ENCODE results near the gene PTTG1IP2.

PTTG1IP2 gene

GRCh38 chr7:90433221-90433620 is 36.2 kb upstream of the PTTG1IP2 start:
- H3K4me3 Mint-ChIP-seq = no peak overlapping the region

GRCh38 chr7:90445633-90446032 is 23.8 kb upstream of the PTTG1IP2 start:
- no peak overlapping the region for H3K4me3 Mint-ChIP-seq
- H3K4me1 Mint-ChIP-seq = no peaks in the 10 kb centered on the region
- no peaks in the 10 kb centered on the region for H3K36me3 Mint-ChIP-seq (ENCODE audit: low read depth)
- H3K27me3 Mint-ChIP-seq (ENCODE audit: low read depth) = no peaks in the 10 kb centered on the region
- H3K27ac Mint-ChIP-seq = no peak overlapping the region
- TF ChIP-seq CTCF (IDR thresholded peaks at IDR 0.05; ENCODE audit: unreplicated experiment in 3 of 3) = no peak
- H3K9me3 Mint-ChIP-seq = peaks cover 5% of the 10 kb centered on the region

More at GRCh38 chr7:90433221-90433620, 36.2 kb upstream of the PTTG1IP2 start:
- Mint-ChIP-seq H3K4me1 (peaks cover 15% of the 10 kb centered on the region), H3K27me3 (ENCODE audit: low read depth) (no peaks in the 10 kb centered on the region), H3K9me3 (peaks cover 41% of the 10 kb centered on the region), H3K36me3 (ENCODE audit: low read depth) (peaks cover 3% of the 10 kb centered on the region), H3K27ac (no peak overlapping the region)
- TF ChIP-seq CTCF (IDR thresholded peaks at IDR 0.05; ENCODE audit: unreplicated experiment in 3 of 3) = no peak

- Mint-ChIP-seq H3K36me3 (ENCODE audit: low read depth) (no peaks in the 10 kb centered on the region), H3K27ac (no peak overlapping the region), H3K4me3 (no peak overlapping the region), H3K27me3 (ENCODE audit: low read depth) (no peaks in the 10 kb centered on the region), H3K4me1 (peaks cover 4% of the 10 kb centered on the region), H3K9me3 (peaks cover 5% of the 10 kb centered on the region)
- no peak for TF ChIP-seq CTCF (IDR thresholded peaks at IDR 0.05; ENCODE audit: unreplicated experiment in 3 of 3)
Measured at GRCh38 chr7:90446137-90446899, 23.1 kb upstream of the PTTG1IP2 start.

- Mint-ChIP-seq H3K27me3 (ENCODE audit: low read depth) (no peaks in the 10 kb centered on the region), H3K27ac (peak overlapping the region; percentile 71 to 76 (median 74)), H3K9me3 (peaks cover 5% of the 10 kb centered on the region), H3K4me1 (peaks cover 48% of the 10 kb centered on the region), H3K4me3 (peak overlapping the region in 1 of 3 experiments; percentile 7), H3K36me3 (ENCODE audit: low read depth) (no peaks in the 10 kb centered on the region)
- no peak for TF ChIP-seq CTCF (IDR thresholded peaks at IDR 0.05; ENCODE audit: unreplicated experiment in 3 of 3)
Measured at GRCh38 chr7:90453259-90453891, 16.1 kb upstream of the PTTG1IP2 start.

- H3K27me3 Mint-ChIP-seq (ENCODE audit: low read depth) = no peaks in the 10 kb centered on the region
Measured at GRCh38 chr7:90453931-90454330, 15.5 kb upstream of the PTTG1IP2 start.

More at GRCh38 chr7:90453931-90454330, 15.5 kb upstream of the PTTG1IP2 start:
- Mint-ChIP-seq H3K27ac (peak overlapping the region; percentile 71 to 76 (median 74)), H3K4me1 (peaks cover 48% of the 10 kb centered on the region), H3K9me3 (peaks cover 5% of the 10 kb centered on the region), H3K4me3 (peak overlapping the region in 1 of 3 experiments; percentile 7), H3K36me3 (ENCODE audit: low read depth) (no peaks in the 10 kb centered on the region)
- TF ChIP-seq CTCF (IDR thresholded peaks at IDR 0.05; ENCODE audit: unreplicated experiment in 3 of 3) = no peak
